SKM-1 (cell line): ENCODE measurements around the gene DAAM1.

Experiments
- DNase-seq: peaks from one replicate; lab custom pipeline; 2025; ENCODE audit not compliant: unreplicated experiment; lab: John Stamatoyannopoulos, UW

DAAM1 gene

DNA sequence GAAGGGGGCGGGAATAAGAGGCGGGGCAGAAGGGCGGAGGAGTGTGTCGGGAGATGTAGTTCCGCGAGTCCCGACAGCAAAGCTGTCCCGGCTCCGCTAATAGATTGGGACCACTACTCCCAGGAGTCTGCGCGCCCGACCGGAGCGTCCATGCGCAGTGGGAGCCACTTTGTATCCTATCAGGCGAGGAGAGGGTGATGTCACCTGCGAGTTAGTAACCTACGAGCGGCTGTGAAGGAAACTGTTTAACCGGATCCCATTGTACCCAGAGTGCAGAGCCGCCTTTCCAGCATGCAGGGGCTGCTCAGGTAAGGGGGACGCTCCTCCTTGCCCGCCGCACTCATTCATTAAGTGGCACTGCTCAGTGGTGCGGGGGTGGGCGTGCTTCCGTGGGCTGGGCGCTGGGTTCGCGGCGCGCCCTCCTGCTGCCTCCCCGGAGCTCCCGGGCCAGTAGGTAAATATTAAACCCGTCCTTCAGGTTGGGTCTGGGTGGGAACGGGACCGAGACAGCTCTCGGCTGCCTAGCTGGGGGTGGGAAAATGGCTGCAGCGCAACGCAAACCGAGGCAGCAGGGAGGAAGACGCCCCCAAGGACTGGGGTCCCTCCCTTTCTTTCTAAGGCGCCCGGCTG, at the start of gene DAAM1:
Gene DAAM1 (plus strand): TSS at position 207 of the 630 bp plus-strand sequence. CDS start 74,811 bp downstream, outside the sequence.
- DNase-seq, result peak; percentile 68

DNA sequence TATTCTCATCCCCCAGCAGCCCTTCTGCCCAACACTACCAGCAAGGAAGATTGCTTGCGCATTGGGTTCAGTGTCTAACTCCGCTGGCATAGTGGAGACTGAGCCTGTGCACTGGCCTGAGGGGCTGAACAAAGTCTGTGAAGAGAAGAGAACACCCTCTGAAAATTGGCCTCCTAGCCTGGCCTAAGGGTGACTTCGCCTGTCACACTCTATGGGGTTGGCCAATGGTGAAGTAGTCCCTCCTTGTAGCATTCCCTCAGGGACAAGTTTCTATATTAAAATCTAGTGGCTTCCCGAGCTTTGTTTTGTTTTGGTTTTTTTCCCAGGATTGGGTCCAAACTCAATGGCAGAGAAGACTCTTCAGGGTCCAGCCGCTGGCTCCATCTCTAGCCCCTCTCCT, 49.1 kb upstream of the DAAM1 start:
- no peak for DNase-seq

DNA sequence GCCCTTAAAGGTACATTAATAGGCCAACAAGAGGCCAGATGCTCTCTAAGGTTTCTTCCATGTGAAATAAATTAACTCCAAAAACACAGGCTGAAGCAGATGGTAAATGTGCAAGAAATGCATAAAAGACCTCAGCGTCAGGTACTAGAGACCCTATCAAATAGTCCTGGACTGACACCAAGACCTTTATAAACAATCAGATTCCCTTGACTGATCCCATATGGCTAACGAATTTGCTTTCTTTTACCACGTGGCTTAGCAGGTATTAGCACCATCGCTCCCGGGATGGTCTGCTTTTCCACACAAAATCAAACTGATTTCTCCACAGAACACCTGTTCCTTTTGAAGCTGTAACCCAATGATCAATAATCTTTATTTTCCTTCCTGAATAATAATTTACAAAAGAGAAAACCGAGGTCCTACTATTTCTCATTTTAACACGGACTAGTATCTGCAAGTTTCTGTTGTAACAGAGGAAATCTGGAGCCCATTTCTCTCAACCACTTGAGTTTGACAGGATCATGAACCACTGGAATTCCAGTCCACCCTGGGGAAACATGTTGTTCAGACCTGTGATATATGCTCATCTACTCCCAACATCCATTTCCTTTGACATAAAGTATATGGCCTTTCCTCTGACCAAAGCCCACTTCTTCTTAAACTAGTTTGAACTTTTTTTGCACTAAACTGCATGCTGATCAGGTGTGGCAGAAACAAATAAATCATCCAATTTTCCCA, 48.2 kb upstream of the DAAM1 start:
- no peak for DNase-seq

DNA sequence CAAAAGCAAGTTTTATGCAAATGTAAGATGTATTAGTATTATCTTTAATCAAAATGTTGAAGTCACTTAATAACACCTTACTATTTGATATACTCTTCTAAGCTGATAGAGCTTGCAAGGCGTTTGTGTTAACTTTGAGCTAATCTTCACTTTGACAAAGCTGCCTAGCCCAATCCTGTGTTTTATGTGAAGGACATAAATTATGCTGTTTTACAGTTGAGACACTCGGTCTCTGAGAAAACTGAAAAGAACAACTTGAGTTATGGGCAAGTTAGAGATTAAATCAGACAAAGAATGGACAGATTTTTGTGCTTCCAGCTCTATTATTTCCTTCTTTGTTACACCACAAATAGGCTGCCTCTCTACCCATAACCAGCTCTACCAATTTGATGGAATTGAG, 42.0 kb upstream of the DAAM1 start:
- no peak for DNase-seq

DNA sequence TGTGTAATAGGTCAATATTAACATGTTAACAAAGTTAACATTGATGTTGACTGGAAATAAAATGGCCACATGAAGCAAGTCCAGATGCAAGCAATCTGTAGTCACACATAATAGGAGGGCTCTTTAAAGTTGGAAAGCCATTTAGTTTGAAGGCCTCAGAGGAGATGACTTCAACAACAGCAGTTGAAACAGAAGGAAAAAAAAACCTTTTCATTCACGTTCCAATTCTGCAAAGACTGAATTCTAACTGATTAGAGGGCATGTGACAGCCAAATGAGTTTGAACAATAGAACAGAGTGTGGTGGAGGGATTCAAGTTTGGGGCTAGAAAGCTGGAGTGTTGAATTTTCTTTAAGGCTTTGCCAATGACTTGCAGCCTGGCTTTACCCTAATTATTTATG, 41.5 kb upstream of the DAAM1 start:
- DNase-seq, result no peak

DNA sequence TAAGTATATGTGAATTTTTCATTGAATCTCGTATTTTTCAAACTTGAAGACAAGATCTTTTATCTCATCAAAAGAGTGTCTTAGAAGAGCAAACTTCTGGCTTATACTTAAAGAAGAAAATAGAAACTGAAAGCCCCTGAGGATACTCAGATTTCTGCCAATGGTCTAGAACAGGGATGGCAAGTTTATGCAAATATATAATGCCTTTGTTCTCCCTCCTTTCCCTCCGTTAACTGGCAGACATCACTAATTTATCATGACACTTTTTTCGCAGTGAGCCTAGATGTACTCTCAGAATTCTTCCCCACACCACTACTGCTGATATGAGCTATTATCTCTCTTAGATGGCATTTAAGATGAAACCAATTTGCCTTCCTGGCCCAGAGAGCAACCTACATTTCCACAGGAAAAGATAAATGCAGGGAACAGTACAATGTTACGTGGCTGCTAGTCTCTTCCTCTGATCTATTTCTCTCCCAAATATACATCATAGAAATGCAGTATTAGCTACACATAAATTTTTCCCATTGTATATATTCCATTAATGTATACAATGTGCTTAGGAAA, 40.0 kb upstream of the DAAM1 start:
- DNase-seq, result no peak

DNA sequence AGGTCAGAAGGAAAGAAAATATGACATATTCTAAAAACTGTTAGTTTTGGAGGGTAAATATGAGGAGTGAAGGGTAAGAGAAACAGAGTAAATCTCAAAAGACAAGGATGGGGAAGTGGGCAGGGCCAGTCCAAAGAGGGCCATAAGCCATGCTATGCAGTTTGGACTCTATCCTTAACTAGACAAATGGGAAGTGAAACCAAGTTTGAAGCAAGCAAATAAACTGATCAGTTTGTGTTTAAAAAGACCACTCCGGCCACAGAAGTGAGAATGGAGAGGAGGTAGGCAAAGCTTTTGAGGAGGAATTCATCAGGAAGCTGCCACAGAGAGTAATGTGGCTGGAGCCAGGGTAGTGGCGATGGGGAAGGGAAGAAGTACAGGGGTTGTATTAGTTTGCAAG, 37.5 kb upstream of the DAAM1 start:
- no peak for DNase-seq

DNA sequence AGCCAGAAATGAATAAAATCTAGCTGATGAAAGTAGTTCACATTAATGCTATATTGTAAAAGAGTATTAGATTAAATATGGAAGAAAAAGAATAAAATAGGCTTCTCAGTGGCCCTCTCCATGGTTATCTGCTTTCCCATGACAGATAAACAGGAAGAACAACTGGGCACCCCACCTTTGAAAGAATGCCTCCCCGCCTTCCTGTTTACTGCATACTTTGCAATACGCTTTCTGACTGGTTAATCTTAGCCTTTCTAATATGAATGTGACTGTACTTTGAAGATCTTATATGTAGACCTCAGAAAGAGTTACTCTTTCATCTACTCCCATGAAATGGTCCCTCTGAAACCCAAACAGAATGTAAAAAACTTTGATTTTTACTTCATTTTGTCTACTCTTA, 34.1 kb upstream of the DAAM1 start:
- DNase-seq, result no peak

DNA sequence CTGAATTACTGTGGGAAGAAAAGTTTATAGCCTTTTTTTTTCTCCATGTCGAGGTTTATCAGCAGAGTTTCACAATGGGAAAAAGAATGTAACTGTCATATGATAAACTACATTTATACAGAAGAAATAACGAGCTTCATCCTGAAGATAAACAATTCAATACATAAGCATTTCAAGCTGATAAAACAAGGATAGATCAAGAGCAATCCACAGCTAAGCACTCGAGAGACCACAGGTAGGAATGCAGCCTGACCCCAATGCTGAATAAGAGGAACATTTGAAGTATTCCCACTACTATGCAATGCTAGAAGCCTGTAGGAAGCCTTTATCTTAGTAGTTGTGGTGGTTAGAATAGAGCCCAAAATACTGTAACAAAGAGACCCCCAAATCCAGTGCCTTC, 32.6 kb upstream of the DAAM1 start:
- DNase-seq, result no peak

DNA sequence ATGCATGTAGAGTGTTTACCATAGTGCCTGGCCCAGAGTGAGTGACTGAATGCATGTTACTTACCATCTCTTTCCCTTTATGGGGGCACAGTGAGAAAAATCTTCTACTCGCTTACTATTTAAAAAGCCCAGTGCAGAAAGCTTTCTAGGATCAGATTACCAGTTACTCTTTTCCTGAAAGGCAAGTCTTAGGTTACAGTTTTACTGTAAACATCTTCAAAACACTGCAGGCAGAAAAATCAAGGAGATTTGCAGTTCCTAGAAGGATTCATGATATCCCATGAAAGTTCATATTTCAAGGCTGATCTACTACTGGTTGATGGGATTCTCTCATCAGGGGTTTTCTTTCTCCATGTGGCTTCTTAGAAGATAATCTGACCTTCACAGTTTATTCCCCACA, 29.3 kb upstream of the DAAM1 start:
- DNase-seq, result no peak

DNA sequence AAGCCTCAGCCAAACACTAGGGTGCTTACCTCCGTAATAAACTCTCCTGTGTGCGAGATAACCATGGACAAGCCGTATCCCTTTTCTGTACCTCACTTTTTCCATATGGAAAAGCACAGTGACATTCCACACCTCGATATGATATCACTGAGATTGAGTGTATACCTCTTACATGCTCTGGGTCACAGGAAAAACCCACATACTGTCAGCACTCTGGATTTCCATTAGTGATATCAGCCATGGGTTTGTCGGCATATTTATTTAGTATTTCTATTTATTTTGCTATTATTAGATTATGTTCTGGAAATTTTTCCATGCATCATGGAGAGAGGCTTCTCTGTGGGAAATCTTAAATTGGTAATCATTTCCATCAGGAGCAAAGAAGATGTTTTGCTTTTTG, 28.0 kb upstream of the DAAM1 start:
- no peak for DNase-seq

DNA sequence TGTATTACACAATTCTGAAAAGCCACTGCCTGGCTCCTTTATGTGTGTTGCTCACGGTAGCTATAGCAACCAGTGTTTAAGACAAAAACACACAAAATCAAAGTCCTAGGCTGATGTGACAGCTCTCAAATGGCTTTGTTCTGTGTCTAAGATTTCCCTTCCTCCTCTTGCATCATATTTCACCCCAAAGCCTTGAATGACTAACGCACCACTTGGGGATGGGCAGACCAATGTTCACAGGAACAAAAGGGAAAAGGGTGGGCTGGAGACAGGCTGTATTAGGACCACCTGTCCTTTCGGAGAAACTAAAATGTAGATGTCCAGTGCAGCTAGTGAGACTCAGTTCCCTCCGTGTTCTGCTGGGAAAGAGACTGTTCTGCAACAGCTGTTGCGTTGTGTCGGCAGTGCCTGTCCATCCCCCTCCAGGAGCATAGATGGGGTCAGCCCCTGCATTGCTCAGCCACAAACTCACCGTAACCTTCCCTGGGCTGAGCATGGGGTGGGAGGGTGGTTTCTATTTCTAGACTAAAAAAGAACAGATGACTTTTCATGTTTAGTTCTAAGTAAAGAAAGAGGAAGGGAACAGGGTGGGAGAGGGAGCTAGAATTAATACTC, 26.8 kb upstream of the DAAM1 start:
- DNase-seq, result no peak

DNA sequence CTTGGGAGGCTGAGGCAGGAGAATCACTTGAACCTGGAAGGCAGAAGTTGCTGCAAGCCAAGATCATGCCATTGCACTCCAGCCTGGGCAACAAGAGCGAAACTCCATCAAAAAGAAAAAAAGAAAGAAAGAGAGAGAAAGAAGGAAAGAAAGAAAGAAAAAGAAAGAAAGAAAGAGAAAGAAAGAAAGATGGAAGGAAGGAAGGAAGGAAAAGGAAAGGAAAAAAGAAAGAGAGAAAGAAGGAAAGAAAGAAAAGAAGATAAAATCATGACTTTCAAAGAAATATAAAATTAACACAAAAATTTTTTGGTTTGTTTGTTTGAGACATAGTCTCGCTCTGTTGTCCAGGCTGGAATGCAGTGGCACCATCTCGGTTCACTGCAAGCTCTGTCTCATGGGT, 22.2 kb upstream of the DAAM1 start:
- DNase-seq, result no peak

DNA sequence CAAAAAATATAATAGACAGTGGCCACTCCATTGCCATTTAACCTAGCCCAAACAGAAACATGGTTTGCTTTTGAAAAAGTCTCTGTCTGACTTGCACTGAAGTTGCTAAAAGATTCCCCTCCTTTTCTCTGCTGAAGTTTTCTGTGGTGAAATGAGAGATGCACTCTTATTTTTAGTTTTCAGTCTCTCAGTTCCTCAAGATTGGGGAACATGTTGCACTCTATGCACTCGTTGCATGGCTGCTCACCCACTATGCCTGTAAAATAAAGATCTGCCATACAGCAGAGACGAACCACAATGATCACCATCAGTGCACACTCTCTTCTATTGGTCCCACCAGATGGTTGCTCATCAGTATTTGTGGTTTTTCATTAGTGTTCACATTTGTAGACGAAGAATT, 13.1 kb upstream of the DAAM1 start:
- DNase-seq, result no peak

DNA sequence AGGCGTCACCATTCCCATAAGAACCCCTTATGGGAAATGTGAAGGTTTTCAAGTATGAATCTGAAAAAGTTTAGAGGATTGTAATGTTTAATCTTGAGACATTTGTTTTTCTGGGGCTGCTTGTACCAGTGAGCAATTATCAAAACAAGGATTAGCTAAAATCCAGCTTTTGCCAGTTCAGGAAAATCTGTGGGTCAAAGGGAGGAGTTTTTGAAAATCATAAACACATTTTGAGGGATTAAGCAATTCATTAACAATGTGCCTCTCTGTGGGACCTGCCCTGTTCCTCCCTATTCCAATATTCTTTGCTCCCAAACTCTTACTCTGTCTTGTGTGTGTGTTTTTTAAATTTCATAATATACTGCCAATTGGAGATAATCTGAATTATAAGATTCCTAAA, 11.7 kb upstream of the DAAM1 start:
- DNase-seq, result no peak

DNA sequence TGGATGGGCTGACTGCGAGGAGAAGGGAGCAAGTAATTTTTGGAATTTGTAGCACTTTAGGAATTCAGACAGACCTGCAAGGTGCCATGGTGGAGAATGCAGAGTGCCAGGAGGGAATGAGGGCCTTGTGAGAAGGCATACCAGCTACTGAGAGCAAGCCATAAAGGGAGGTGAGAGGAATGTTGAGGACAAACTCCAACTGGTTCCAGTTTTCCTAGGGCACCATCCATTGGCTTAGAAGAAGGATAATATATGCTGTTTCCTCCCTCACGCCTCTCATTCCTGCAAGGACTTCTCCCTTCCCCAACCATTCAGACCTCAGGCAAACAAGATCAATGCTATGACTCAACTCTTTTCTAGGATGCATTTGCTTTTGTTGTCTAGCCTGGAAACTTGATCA, 11.2 kb upstream of the DAAM1 start:
- DNase-seq, result no peak

DNA sequence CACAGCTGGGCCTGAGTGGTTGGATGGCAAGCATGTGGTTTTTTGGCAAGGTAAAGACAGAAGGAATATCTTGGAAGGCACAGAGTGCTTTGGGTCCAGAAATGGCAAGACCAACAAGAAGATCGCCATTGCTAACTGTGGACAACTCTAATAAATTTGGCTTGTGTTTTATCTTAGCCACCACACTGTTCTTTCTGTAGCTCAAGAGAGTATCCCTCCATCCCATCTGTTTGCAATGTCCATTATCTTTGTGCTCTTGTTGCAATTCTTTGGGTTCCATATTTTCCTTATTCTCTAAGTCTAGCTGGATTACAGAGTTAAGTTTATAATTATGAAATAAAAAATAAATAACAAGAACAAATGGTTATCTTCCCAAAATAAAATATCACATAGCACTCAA, 6.7 kb upstream of the DAAM1 start:
- DNase-seq, result no peak

DNA sequence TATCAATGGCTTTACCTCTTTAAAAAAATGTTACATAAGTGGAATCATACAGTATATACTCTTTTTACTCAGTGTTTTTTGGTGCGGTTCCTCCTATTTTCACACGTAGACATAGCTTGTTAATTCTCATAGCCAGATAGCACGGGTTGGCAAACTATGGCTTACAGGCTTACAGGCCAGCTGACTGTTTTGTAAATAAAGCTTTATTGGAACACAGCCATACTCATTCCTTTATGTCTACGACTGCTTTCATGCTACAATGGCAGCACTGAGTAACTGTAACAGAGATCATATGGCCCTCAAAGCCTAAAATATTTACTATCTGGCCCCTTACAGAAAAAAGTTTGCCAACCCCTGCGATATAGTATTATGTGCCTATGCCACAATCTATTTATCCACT, 5.8 kb upstream of the DAAM1 start:
- no peak for DNase-seq

DNA sequence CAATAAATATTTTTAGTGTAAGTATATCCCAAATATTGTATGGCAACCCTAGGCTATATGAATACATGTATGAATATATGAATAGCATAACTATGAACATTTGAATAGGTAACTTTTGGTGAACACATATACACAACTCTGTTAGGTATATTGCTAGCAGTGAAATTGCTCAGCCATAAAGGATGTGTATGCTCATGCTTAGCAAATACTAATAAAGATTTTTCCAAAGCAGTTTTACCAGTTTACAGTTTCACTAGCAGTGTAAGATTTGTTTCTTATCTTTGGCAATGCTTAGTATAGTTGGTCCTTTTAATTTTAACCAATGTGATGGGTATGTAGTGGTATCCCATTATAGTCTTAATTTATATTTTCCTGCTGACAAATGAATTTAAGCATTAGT, 5.3 kb upstream of the DAAM1 start:
- no peak for DNase-seq

DNA sequence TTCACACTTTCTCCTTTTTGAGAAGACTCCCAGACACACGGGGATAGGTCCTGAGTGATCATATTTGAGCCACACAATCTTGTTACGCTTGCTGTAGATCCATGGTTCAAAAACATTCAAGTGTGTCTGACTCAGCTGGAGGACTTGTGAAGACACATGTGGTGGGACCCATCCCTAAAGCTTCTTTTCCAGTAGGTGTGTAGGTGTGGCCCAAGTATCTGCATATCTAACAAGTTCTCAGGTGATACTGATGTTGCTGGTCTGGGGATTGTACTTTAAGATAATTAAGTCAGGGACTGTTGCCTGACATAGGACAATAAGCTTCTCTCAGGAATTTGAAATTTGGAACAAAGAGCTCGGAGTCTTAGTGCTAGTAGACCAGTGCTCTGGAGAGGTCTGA, 4.1 kb upstream of the DAAM1 start:
- DNase-seq, result no peak

DNA sequence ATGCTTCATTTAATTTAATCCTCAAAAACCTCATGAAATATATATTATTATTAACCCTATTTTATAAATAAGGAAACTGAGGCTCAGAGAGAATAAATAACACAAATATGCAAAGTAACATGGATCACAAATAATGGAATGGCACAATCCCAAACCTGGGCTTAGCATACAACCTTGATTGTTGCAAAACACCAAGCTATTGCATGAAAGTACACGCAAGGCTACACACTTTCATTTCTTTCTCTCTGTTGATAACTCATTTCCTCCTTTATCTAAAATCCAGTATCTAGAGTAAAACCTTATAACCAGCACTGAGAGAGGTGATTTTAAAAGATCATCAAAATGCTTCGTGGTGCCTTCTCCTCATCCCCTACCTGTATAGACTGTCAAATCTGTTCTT, 2.8 kb upstream of the DAAM1 start:
- no peak for DNase-seq

DNA sequence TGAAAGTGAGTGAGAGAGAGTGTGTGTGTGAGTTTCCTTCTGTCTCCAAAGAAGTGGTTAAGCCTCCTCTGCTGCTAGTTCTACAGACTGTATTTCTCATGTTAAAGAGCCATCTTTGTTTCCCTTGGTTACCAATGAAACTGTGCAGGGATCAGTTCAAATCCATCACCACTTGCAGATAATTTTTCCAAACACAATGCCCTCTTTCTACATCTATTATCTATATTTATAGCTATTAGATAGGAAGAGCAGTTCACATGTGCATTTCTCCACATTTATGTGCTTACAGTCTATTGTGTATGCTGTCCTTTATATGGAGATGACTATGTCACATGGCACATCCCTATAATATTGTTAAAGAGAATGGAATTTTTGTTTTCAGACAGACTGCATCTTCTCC, 2.2 kb upstream of the DAAM1 start:
- no peak for DNase-seq
